CD14-positive monocyte (primary cell): ENCODE data around the gene EML4. TPM values are rescaled to one million over a fixed set of nuclear protein-coding genes. Genes with fewer than 3 reads are reported as not detected.

ENCODE experiments used
- DNase-seq, 3 donors: peaks; one replicate each; pipeline ENCODE4 v3.0.0-alpha.2; 2011 to 2022
- H2AFZ ChIP-seq: 2 replicates; pipeline ENCODE4 v1.6.0; 2012; ENCODE audit warnings: mild to moderate bottlenecking, low read depth, low read length, inconsistent platforms; ENCODE audit not compliant: insufficient read depth, poor library complexity, severe bottlenecking
- H3K27ac ChIP-seq, 2 donors: 1 replicate in 1 of 2; 2 replicates in 1 of 2; pipeline ENCODE4 v1.5.1; 2012 to 2013; ENCODE audit warnings: low read length in 2 of 2, control low read depth in 1 of 2, inconsistent platforms in 1 of 2, low read depth in 1 of 2, mild to moderate bottlenecking in 1 of 2
- H3K27me3 ChIP-seq, 2 donors: one replicate each; pipeline versions ENCODE4 v1.6.0 to v1.6.1; 2011 to 2013; ENCODE audit warnings: low read length in 2 of 2; ENCODE audit not compliant: control insufficient read depth in 2 of 2, insufficient read depth in 2 of 2
- H3K36me3 ChIP-seq, 2 donors: replicated peaks in 1 of 2; 1 replicate in 1 of 2; 2 replicates in 1 of 2; pipeline versions ENCODE4 v1.5.1 to v1.6.1; 2012 to 2013; ENCODE audit warnings: low read length in 2 of 2, control low read depth in 1 of 2, inconsistent platforms in 1 of 2, mild to moderate bottlenecking in 1 of 2; ENCODE audit not compliant: insufficient read depth in 2 of 2, control insufficient read depth in 1 of 2
- H3K4me1 ChIP-seq, 2 donors: 1 replicate in 1 of 2; 2 replicates in 1 of 2; pipeline versions ENCODE4 v1.5.1 to v1.6.1; 2012 to 2013; ENCODE audit warnings: low read length in 2 of 2, control low read depth in 1 of 2, inconsistent platforms in 1 of 2, mild to moderate bottlenecking in 1 of 2, moderate library complexity in 1 of 2; ENCODE audit not compliant: insufficient read depth in 2 of 2, control insufficient read depth in 1 of 2
- H3K4me2 ChIP-seq: replicated peaks from 2 replicates; pipeline ENCODE3; 2012; ENCODE audit warnings: low read length, moderate library complexity, mild to moderate bottlenecking; ENCODE audit not compliant: poor library complexity, severe bottlenecking; ENCODE audit errors: extremely low read depth
- H3K4me3 ChIP-seq, 3 experiments: fragments of 200-600 bp in 1 of 3; sonication (generic) in 1 of 3; replicated peaks in 1 of 3; 1 replicate in 2 of 3; 2 replicates in 1 of 3; pipeline ENCODE4 v1.5.1; 2011 to 2013; ENCODE audit warnings: low read length in 3 of 3, mild to moderate bottlenecking in 3 of 3, control low read depth in 2 of 3, low read depth in 2 of 3, inconsistent platforms in 1 of 3, moderate library complexity in 1 of 3
- H3K79me2 ChIP-seq: 2 replicates; pipeline ENCODE4 v1.6.0; 2012; ENCODE audit warnings: mild to moderate bottlenecking, control low read depth, inconsistent platforms, low read length, moderate library complexity; ENCODE audit not compliant: insufficient read depth
- H3K9ac ChIP-seq: 2 replicates; pipeline ENCODE4 v1.6.0; 2017; ENCODE audit warnings: low read length, mild to moderate bottlenecking; ENCODE audit not compliant: insufficient read depth, poor library complexity, severe bottlenecking
- H3K9me3 ChIP-seq, 2 donors: replicated peaks in 1 of 2; 1 replicate in 1 of 2; 2 replicates in 1 of 2; pipeline versions ENCODE4 v1.5.1 to v1.6.1; 2012 to 2013; ENCODE audit warnings: low read length in 2 of 2, control low read depth in 1 of 2; ENCODE audit not compliant: control insufficient read depth in 1 of 2, insufficient read depth in 1 of 2
- H4K20me1 ChIP-seq: 2 replicates; pipeline ENCODE4 v1.6.0; 2012; ENCODE audit warnings: mild to moderate bottlenecking, low read length, control low read depth, moderate library complexity; ENCODE audit not compliant: insufficient read depth
- H3K27ac Mint-ChIP-seq, 7 donors: one replicate each; pipeline ENCODE4 v1.8.0; 2020; ENCODE audit warnings: mild to moderate bottlenecking in 7 of 7, mixed read lengths in 7 of 7, moderate library complexity in 6 of 7, inconsistent platforms in 2 of 7
- H3K27me3 Mint-ChIP-seq, 3 donors: one replicate each; pipeline ENCODE4 v1.8.0; 2021 to 2022; ENCODE audit warnings: low read depth in 3 of 3, mild to moderate bottlenecking in 3 of 3, mixed read lengths in 3 of 3, moderate library complexity in 3 of 3, inconsistent platforms in 1 of 3
- H3K36me3 Mint-ChIP-seq, 2 donors: one replicate each; pipeline ENCODE4 v1.8.0; 2020; ENCODE audit warnings: mixed read lengths in 2 of 2, inconsistent platforms in 1 of 2, mild to moderate bottlenecking in 1 of 2
- H3K4me1 Mint-ChIP-seq: one replicate; pipeline ENCODE4 v1.8.0; 2020; ENCODE audit warnings: mild to moderate bottlenecking, mixed read lengths
- H3K4me3 Mint-ChIP-seq, 2 donors: one replicate each; pipeline ENCODE4 v1.8.0; 2020; ENCODE audit warnings: mild to moderate bottlenecking in 2 of 2, mixed read lengths in 2 of 2, moderate library complexity in 1 of 2
- H3K9me3 Mint-ChIP-seq, 7 donors: one replicate each; pipeline ENCODE4 v1.8.0; 2020 to 2022; ENCODE audit warnings: mixed read lengths in 7 of 7, mild to moderate bottlenecking in 6 of 7, moderate library complexity in 6 of 7, inconsistent platforms in 2 of 7
- WGBS: methylation state at CpG from one replicate; pipeline ENCODE4 v1.1.5; 2013; ENCODE audit warnings: missing lambda C conversion rate; ENCODE audit not compliant: insufficient coverage; 5-methylcytosine and 5-hydroxymethylcytosine counted together
- intact Hi-C, 2 donors: fragments of 100-400 bp; cut with micrococcal nuclease; formaldehyde crosslinking; loops; one replicate each; pipeline versions ENCODE4 v1.15.0 to v1.15.1; 2023
- polyA plus RNA-seq, 3 donors: library from polyadenylated mRNA; depleted of rRNA in 1 of 3; unstranded in 2 of 3; stranded (reverse) in 1 of 3; fragments of 300-500 nt in 2 of 3; fragments of >200 nt in 1 of 3; fragmentation: Illumina TruSeq in 2 of 3; gene quantifications; 1 replicate in 2 of 3; 2 replicates in 1 of 3; pipeline ENCODE4 v1.2.3, GENCODE V29; 2012 to 2021
- TF ChIP-seq, protein P1 (sequence below): fragments of 200-600 bp; IDR thresholded peaks from one replicate; pipeline ENCODE4 v1.8.0; 2022; ENCODE audit warnings: antibody characterized with exemption, mild to moderate bottlenecking

Gene EML4
- polyA plus RNA-seq, 3 donors: 11.5 to 24.3 (median 15.0) TPM

DNA sequence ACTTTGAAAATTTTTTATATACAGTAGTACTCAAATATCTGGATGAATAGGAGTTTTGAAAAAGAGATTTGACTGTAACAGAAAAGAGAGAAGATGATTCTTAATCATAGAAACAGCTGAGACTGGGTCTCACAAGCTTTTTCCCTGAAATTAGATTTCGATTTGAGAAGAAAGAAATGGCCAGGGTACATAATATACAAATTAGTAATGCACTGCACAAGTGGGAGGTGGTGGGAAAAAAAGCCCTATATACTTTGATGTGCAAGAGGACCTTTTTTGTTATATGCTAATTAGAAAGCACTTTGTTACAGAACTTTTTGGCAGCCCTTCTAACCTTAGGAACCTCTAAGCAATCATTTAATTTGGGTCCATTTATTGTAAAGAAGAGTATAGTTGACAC, 62.9 kb downstream of the EML4 start:
- Mint-ChIP-seq H3K36me3 (peaks cover 10 to 11% of the 10 kb centered on the region in 2 donors), H3K4me3 (no peak overlapping the region), H3K9me3 (no peaks in the 10 kb centered on the region), H3K27ac (no peak overlapping the region), H3K27me3 (peaks cover 0 to 2% (median 0%) of the 10 kb centered on the region in 3 donors), H3K4me1 (no peaks in the 10 kb centered on the region)
- TF ChIP-seq, protein P1, sequence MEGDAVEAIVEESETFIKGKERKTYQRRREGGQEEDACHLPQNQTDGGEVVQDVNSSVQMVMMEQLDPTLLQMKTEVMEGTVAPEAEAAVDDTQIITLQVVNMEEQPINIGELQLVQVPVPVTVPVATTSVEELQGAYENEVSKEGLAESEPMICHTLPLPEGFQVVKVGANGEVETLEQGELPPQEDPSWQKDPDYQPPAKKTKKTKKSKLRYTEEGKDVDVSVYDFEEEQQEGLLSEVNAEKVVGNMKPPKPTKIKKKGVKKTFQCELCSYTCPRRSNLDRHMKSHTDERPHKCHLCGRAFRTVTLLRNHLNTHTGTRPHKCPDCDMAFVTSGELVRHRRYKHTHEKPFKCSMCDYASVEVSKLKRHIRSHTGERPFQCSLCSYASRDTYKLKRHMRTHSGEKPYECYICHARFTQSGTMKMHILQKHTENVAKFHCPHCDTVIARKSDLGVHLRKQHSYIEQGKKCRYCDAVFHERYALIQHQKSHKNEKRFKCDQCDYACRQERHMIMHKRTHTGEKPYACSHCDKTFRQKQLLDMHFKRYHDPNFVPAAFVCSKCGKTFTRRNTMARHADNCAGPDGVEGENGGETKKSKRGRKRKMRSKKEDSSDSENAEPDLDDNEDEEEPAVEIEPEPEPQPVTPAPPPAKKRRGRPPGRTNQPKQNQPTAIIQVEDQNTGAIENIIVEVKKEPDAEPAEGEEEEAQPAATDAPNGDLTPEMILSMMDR: no peak
- Histone ChIP-seq H3K4me3 (no peak overlapping the region), H3K4me2 (no peak overlapping the region), H3K9ac (no peak overlapping the region), H2AFZ (no peak overlapping the region), H3K27ac (no peak overlapping the region), H3K36me3 (no peaks in the 10 kb centered on the region), H3K4me1 (no peaks in the 10 kb centered on the region), H3K79me2 (peaks cover 26% of the 10 kb centered on the region), H3K27me3 (no peaks in the 10 kb centered on the region), H3K9me3 (no peaks in the 10 kb centered on the region), H4K20me1 (peaks cover 89% of the 10 kb centered on the region)
- intact Hi-C loops: no loop called here
- WGBS: no CpG with 5 or more reads among the region's 1 CpG
- DNase-seq: no peak

DNA sequence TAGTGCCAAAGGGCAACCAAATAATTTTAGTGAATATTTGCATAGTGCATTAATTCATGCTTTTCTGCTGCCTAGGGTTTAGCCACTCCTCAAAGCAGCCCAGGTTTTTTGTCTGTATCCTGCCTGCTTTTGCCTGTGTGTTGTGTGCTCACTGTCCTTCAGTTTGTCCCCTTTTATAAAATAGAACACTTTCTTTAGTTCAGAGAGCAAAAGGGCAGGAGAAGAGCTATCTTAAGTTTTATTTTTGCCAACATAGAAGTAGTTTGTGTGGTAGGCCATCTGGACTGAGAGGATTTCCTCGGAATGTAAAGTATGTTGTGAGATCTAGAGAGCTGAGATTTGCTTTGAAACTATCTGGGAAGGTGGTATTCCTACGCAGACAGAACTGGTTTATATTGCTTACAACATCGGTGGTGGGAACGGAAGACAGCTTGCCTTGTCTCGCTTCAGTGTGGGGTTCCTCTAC, 64.9 kb downstream of the EML4 start:
- H3K4me1 ChIP-seq: no peaks in the 10 kb centered on the region
- Mint-ChIP-seq H3K4me3 (no peak overlapping the region), H3K27me3 (peaks cover 0 to 2% (median 0%) of the 10 kb centered on the region in 3 donors), H3K27ac (no peak overlapping the region), H3K4me1 (no peaks in the 10 kb centered on the region), H3K36me3 (peaks cover 6 to 7% of the 10 kb centered on the region in 2 donors), H3K9me3 (no peaks in the 10 kb centered on the region)
- no peak overlapping the region for H3K27ac ChIP-seq
- H4K20me1 ChIP-seq: peaks cover 89% of the 10 kb centered on the region
- H3K27me3 ChIP-seq: no peaks in the 10 kb centered on the region
- peaks cover 31% of the 10 kb centered on the region for H3K79me2 ChIP-seq
- TF ChIP-seq, protein P1: no peak
- no peak overlapping the region for H3K9ac ChIP-seq
- intact Hi-C loops: no loop called here
- H2AFZ ChIP-seq: no peak overlapping the region
- no peaks in the 10 kb centered on the region for H3K9me3 ChIP-seq
- H3K4me3 ChIP-seq: no peak overlapping the region
- H3K4me2 ChIP-seq: no peak overlapping the region
- 100% methylated on average over 4 of the region's 5 CpGs for WGBS
- no peak for DNase-seq
- no peaks in the 10 kb centered on the region for H3K36me3 ChIP-seq
